ENCODE results near the gene DLX3. TPM values are rescaled to one million over a fixed set of nuclear protein-coding genes. Genes with fewer than 3 reads are reported as not detected.

DLX3 gene
- total and polyA plus RNA-seq, 4 donors: not detected

DNA sequence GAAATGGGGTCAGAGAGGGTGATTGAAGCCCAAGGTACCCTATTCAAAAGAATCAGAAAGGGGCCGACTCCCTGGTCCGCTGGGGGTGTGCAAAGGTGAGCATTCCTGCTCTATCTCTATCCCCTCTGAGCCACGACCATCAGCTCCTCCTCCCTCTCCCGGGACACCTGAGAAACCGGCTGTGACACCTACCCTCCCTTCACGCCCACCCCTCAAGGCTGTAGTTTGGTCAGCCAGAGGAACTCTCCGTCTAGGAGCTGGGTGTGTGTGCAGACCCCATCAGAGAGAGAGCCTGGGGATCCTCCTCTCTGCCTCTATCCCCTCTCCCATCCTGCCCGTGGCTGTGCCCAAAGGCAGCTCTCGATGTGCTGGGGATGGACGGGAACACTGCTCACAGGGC, 53.6 kb downstream of the DLX3 start:
- peaks cover 0 to 12% (median 3%) of the 10 kb centered on the region in 4 donors for H3K27me3 ChIP-seq (ENCODE audit: control insufficient read depth in 4 of 4, insufficient read depth in 4 of 4, low read length in 3 of 4)
- no peak overlapping the region for H3K9ac ChIP-seq (ENCODE audit: low read depth in 1 of 2, low read length in 2 of 2)
- H3K9me3 ChIP-seq (ENCODE audit: control insufficient read depth in 4 of 4, low read length in 3 of 4): no peaks in the 10 kb centered on the region
- no peak overlapping the region for H3K4me3 ChIP-seq (ENCODE audit: low read depth in 1 of 3, low read length in 3 of 3)
- TF ChIP-seq HNF4A (conservative IDR thresholded peaks at IDR 0.05) (no peak), HNF4G (IDR thresholded peaks at IDR 0.05) (no peak), JUND (IDR thresholded peaks at IDR 0.05) (no peak), RAD21 (IDR thresholded peaks at IDR 0.05) (no peak), EGR1 (IDR thresholded peaks at IDR 0.05; ENCODE audit: low read depth in 2 of 2) (no peak), FOXA2 (IDR thresholded peaks at IDR 0.05) (no peak), TAF1 (conservative IDR thresholded peaks at IDR 0.05) (no peak), YY1 (IDR thresholded peaks at IDR 0.05) (no peak)
- TF ChIP-seq, protein P1, sequence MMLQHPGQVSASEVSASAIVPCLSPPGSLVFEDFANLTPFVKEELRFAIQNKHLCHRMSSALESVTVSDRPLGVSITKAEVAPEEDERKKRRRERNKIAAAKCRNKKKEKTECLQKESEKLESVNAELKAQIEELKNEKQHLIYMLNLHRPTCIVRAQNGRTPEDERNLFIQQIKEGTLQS (IDR thresholded peaks at IDR 0.05): no peak
- TF ChIP-seq, protein P2, sequence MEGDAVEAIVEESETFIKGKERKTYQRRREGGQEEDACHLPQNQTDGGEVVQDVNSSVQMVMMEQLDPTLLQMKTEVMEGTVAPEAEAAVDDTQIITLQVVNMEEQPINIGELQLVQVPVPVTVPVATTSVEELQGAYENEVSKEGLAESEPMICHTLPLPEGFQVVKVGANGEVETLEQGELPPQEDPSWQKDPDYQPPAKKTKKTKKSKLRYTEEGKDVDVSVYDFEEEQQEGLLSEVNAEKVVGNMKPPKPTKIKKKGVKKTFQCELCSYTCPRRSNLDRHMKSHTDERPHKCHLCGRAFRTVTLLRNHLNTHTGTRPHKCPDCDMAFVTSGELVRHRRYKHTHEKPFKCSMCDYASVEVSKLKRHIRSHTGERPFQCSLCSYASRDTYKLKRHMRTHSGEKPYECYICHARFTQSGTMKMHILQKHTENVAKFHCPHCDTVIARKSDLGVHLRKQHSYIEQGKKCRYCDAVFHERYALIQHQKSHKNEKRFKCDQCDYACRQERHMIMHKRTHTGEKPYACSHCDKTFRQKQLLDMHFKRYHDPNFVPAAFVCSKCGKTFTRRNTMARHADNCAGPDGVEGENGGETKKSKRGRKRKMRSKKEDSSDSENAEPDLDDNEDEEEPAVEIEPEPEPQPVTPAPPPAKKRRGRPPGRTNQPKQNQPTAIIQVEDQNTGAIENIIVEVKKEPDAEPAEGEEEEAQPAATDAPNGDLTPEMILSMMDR (IDR thresholded peaks at IDR 0.05; ENCODE audit: low read depth, low read length, missing input control): no peak
- TF ChIP-seq, protein P3, sequence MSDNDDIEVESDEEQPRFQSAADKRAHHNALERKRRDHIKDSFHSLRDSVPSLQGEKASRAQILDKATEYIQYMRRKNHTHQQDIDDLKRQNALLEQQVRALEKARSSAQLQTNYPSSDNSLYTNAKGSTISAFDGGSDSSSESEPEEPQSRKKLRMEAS (IDR thresholded peaks at IDR 0.05): no peak
- no peaks in the 10 kb centered on the region for H3K4me1 ChIP-seq (ENCODE audit: control insufficient read depth in 4 of 4, insufficient read depth in 4 of 4, low read length in 3 of 4)
- DNase-seq (ENCODE audit: low spot score): no peak
- 35% methylated on average over 10 of the region's 10 CpGs for WGBS
- no peaks in the 10 kb centered on the region for H3K36me3 ChIP-seq (ENCODE audit: control insufficient read depth in 4 of 4, insufficient read depth in 3 of 4, low read depth in 1 of 4, low read length in 3 of 4)
- H3K27ac ChIP-seq (ENCODE audit: low read depth in 1 of 2, low read length in 2 of 2): no peak overlapping the region

Small RNAs within 50 kb of the gene (small RNA-seq; reads per million reads assigned to genes)
- not detected for gene RNU6-1313P

Other genes with a start within 250 kb of the DLX3 start
- gene FAM117A, start 231.1 kb downstream of the DLX3 start, total RNA-seq: 10 to 100 TPM in 1 of 2 donors, 1 to 10 TPM in 1; 6.4 to 39.3 TPM
- gene FAM117A, start 231.1 kb downstream of the DLX3 start, polyA plus RNA-seq: 1 to 10 TPM; 4.5 to 4.6 TPM
- 10 to 100 TPM; 19.1 to 24.2 TPM for gene KAT7, start 206.5 kb downstream of the DLX3 start, total RNA-seq
- 1 to 10 TPM; 6.1 to 6.2 TPM for gene KAT7, start 206.5 kb downstream of the DLX3 start, polyA plus RNA-seq
- not detected for gene TAC4, start 147.2 kb downstream of the DLX3 start, total RNA-seq
- not detected for gene TAC4, start 147.2 kb downstream of the DLX3 start, polyA plus RNA-seq
- not detected for gene DLX4, start 26.0 kb downstream of the DLX3 start, total RNA-seq
- not detected for gene DLX4, start 26.0 kb downstream of the DLX3 start, polyA plus RNA-seq
- gene ITGA3, start 60.9 kb upstream of the DLX3 start, total RNA-seq: 1 to 10 TPM in 1 of 2 donors, under 1 TPM in 1; 0.79 to 4.4 TPM
- 1 to 10 TPM; 1.1 to 1.8 TPM for gene ITGA3, start 60.9 kb upstream of the DLX3 start, polyA plus RNA-seq
- 10 to 100 TPM in 1 of 2 donors, 1 to 10 TPM in 1; 8.6 to 24.5 TPM for gene PDK2, start 100.1 kb upstream of the DLX3 start, total RNA-seq
- 10 to 100 TPM; 32.4 to 36.6 TPM for gene PDK2, start 100.1 kb upstream of the DLX3 start, polyA plus RNA-seq
- under 1 TPM; 0.50 to 0.84 TPM for gene SAMD14, start 134.9 kb upstream of the DLX3 start, total RNA-seq
- gene SAMD14, start 134.9 kb upstream of the DLX3 start, polyA plus RNA-seq: under 1 TPM in 1 of 2 donors, not detected in 1; 0.67 TPM
- 10 to 100 TPM in 1 of 2 donors, 1 to 10 TPM in 1; 7.4 to 26.1 TPM for gene PPP1R9B, start 155.5 kb upstream of the DLX3 start, total RNA-seq
- gene PPP1R9B, start 155.5 kb upstream of the DLX3 start, polyA plus RNA-seq: 1 to 10 TPM in 1 of 2 donors, under 1 TPM in 1; 0.90 to 6.7 TPM
- 1 to 10 TPM in 1 of 2 donors, not detected in 1; 1.3 TPM for gene SGCA, start 170.8 kb upstream of the DLX3 start, total RNA-seq
- gene SGCA, start 170.8 kb upstream of the DLX3 start, polyA plus RNA-seq: 1 to 10 TPM in 1 of 2 donors, under 1 TPM in 1; 0.31 to 1.2 TPM
- 10 to 100 TPM; 15.3 to 72.5 TPM for gene COL1A1, start 206.4 kb upstream of the DLX3 start, total RNA-seq
- gene COL1A1, start 206.4 kb upstream of the DLX3 start, polyA plus RNA-seq: 10 to 100 TPM in 1 of 2 donors, 1 to 10 TPM in 1; 8.3 to 56.3 TPM